HepG2 (cell line): ENCODE data around the gene GSPT1. TPM values are rescaled to one million over a fixed set of nuclear protein-coding genes. Genes with fewer than 3 reads are reported as not detected.
A peak's percentile ranks its signal among the peaks of the same experiment; 100 is the strongest.

Source experiments
- ATAC-seq: fragments of 200-7000 bp; cut with Tn5 transposase; 3 replicates; pipeline ENCODE4 v1.9.1; 2020; ENCODE audit warnings: mild to moderate bottlenecking, moderate library complexity
- BruUV-seq: library from RNA; stranded (reverse); fragments of 400-500 nt; replicated peaks from 2 replicates; lab custom pipeline; 2021; lab: Mats Ljungman, UMichigan
- CTCF ChIA-PET: fragments of 300-600 bp; formaldehyde crosslinking; extraction: SDS; loops from one replicate; lab custom pipeline; 2021; ENCODE audit warnings: low total read pairs, inconsistent platforms, low intra/inter-chr PET ratio; lab: Yijun Ruan, JAX
- POLR2A ChIA-PET: fragments of 350-600 bp; sonication (Branson Sonifier 250); formaldehyde crosslinking; loops from one replicate; lab custom pipeline; 2020; ENCODE audit warnings: antibody characterized with exemption, inconsistent platforms; lab: Yijun Ruan, JAX
- DNase-seq: peaks from one replicate; pipeline ENCODE4 v3.0.0-alpha.2; 2015; ENCODE audit warnings: low spot score
- FAIRE-seq: peaks from 3 replicates; lab custom pipeline; 2011; peaks lifted over from hg19 to GRCh38; lab: Jason Lieb, UNC
- H2AFZ ChIP-seq: one replicate; pipeline ENCODE4 v1.6.1; 2011; ENCODE audit warnings: low read length, inconsistent platforms
- H3K27ac ChIP-seq: fragments of 300-600 bp; 3 replicates; pipeline ENCODE4 v1.8.0; 2011; ENCODE audit warnings: mixed run types, mild to moderate bottlenecking, mixed read lengths, low read length, inconsistent platforms; ENCODE audit not compliant: insufficient read depth; ENCODE audit errors: extremely low read length
- H3K27me3 ChIP-seq, 2 experiments: fragments of 200-600 bp in 1 of 2; 2 replicates in 1 of 2; 3 replicates in 1 of 2; pipeline versions ENCODE4 v1.6.0 to v1.8.0; 2011; ENCODE audit warnings: low read length in 2 of 2, mild to moderate bottlenecking in 2 of 2, moderate library complexity in 2 of 2, inconsistent platforms in 1 of 2; ENCODE audit not compliant: insufficient read depth in 2 of 2, control insufficient read depth in 1 of 2
- H3K36me3 ChIP-seq, 2 experiments: fragments of 200-600 bp in 1 of 2; replicated peaks in 1 of 2; 2 replicates in 1 of 2; 3 replicates in 1 of 2; pipeline versions ENCODE4 v1.5.1 to v1.8.0; 2011; ENCODE audit warnings: low read length in 2 of 2, inconsistent platforms in 1 of 2; ENCODE audit not compliant: insufficient read depth in 2 of 2, control insufficient read depth in 1 of 2
- H3K4me1 ChIP-seq: 2 replicates; pipeline ENCODE4 v1.5.1; 2012; ENCODE audit warnings: low read length, inconsistent platforms; ENCODE audit not compliant: insufficient read depth
- H3K4me2 ChIP-seq: 2 replicates; pipeline ENCODE4 v1.6.0; 2011; ENCODE audit warnings: low read depth, low read length, inconsistent platforms
- H3K4me3 ChIP-seq, 3 experiments: fragments of 200-600 bp in 1 of 3; sonication (generic), shearing (Covaris generic) in 1 of 3; replicated peaks in 1 of 3; 2 replicates each; pipeline ENCODE4 v1.5.1; 2011 to 2016; ENCODE audit warnings: low read length in 3 of 3, inconsistent platforms in 2 of 3, low read depth in 2 of 3, mild to moderate bottlenecking in 2 of 3, control low read depth in 1 of 3, mixed read lengths in 1 of 3; ENCODE audit not compliant: insufficient read depth in 1 of 3
- H3K79me2 ChIP-seq: one replicate; pipeline ENCODE4 v1.6.1; 2011; ENCODE audit warnings: low read length, inconsistent platforms; ENCODE audit not compliant: insufficient read depth
- H3K9ac ChIP-seq: 2 replicates; pipeline ENCODE4 v1.6.0; 2011; ENCODE audit warnings: mild to moderate bottlenecking, low read depth, low read length, inconsistent platforms; ENCODE audit not compliant: insufficient read depth
- H3K9me3 ChIP-seq: 2 replicates; pipeline ENCODE4 v1.5.1; 2012; ENCODE audit warnings: mild to moderate bottlenecking, low read length
- H4K20me1 ChIP-seq: 2 replicates; pipeline ENCODE4 v1.6.0; 2011; ENCODE audit warnings: inconsistent platforms, mild to moderate bottlenecking, low read length, moderate library complexity; ENCODE audit not compliant: insufficient read depth
- ARID3A ChIP-seq: IDR thresholded peaks from 2 replicates; pipeline ENCODE4 v1.6.1; 2012; ENCODE audit warnings: low read depth, low read length, improper control_type of control experiment
- CBFB ChIP-seq: sonication (generic); formaldehyde crosslinking; IDR thresholded peaks from 2 replicates; pipeline ENCODE4 v1.4.0; 2020; ENCODE audit warnings: missing genetic modification reagents
- ELF4 ChIP-seq: sonication (generic); formaldehyde crosslinking; IDR thresholded peaks from 2 replicates; pipeline ENCODE4 v1.5.0; 2020; ENCODE audit warnings: missing genetic modification reagents, mild to moderate bottlenecking, moderate library complexity, borderline replicate concordance
- FOXP1 ChIP-seq, 2 experiments: fragments of 450-650 bp in 1 of 2; IDR thresholded peaks; 2 replicates each; pipeline ENCODE4 v1.6.1; 2017 to 2018; ENCODE audit warnings: antibody characterized with exemption in 1 of 2
- HNRNPL ChIP-seq: fragments of 200-400 bp; formaldehyde crosslinking; IDR thresholded peaks from 2 replicates; pipeline ENCODE4 v1.6.1; 2017; ENCODE audit warnings: mild to moderate bottlenecking, low read depth, low read length
- HNRNPUL1 ChIP-seq: fragments of 200-400 bp; formaldehyde crosslinking; IDR thresholded peaks from 2 replicates; pipeline ENCODE4 v1.6.1; 2017; ENCODE audit warnings: low read depth, mild to moderate bottlenecking, low read length, moderate library complexity
- HOXA7 ChIP-seq: sonication (generic); formaldehyde crosslinking; IDR thresholded peaks from 2 replicates; pipeline ENCODE4 v1.8.1; 2022; ENCODE audit warnings: mild to moderate bottlenecking, missing genetic modification reagents, moderate library complexity
- ISL2 ChIP-seq: sonication (generic); formaldehyde crosslinking; IDR thresholded peaks from 2 replicates; pipeline ENCODE4 v1.5.0; 2020; ENCODE audit warnings: missing genetic modification reagents
- PRDM10 ChIP-seq: sonication (generic); formaldehyde crosslinking; IDR thresholded peaks from 2 replicates; pipeline ENCODE4 v1.4.0; 2020; ENCODE audit warnings: low read depth, missing genetic modification reagents
- RBM22 ChIP-seq: fragments of 200-400 bp; formaldehyde crosslinking; optimal IDR thresholded peaks from 2 replicates; pipeline ENCODE3; 2017; ENCODE audit warnings: mild to moderate bottlenecking, low read length, moderate library complexity
- SNRNP70 ChIP-seq: fragments of 200-400 bp; formaldehyde crosslinking; IDR thresholded peaks from 2 replicates; pipeline ENCODE4 v1.6.1; 2017; ENCODE audit warnings: mild to moderate bottlenecking, low read depth, low read length, moderate library complexity
- SRF ChIP-seq: IDR thresholded peaks from 2 replicates; pipeline ENCODE4 v1.6.1; 2011; ENCODE audit warnings: mild to moderate bottlenecking, low read depth, low read length, moderate library complexity
- TAF15 ChIP-seq: fragments of 200-400 bp; formaldehyde crosslinking; IDR thresholded peaks from one replicate; pipeline ENCODE4 v1.6.1; 2018; ENCODE audit warnings: mild to moderate bottlenecking, low read depth, low read length; ENCODE audit not compliant: poor library complexity, severe bottlenecking
- ZEB1 ChIP-seq: IDR thresholded peaks from 2 replicates; pipeline ENCODE4 v1.6.1; 2012; ENCODE audit warnings: mild to moderate bottlenecking, low read depth, inconsistent platforms; ENCODE audit not compliant: insufficient replicate concordance
- ZNF296 ChIP-seq: sonication (generic); formaldehyde crosslinking; conservative IDR thresholded peaks from 2 replicates; pipeline ENCODE4 v1.5.0; 2020; ENCODE audit warnings: mild to moderate bottlenecking, missing genetic modification reagents
- WGBS: methylation state at CpG from one replicate; pipeline ENCODE4 v1.1.6; 2017; ENCODE audit warnings: low lambda C conversion rate; 5-methylcytosine and 5-hydroxymethylcytosine counted together
- in situ Hi-C: cut with HindIII; loops from 2 replicates; pipeline ENCODE4 v1.10.0; 2017; ENCODE audit warnings: low pct_unique_long_range_greater_than_20kb; ENCODE audit not compliant: extremely low pct_ligation_motif_present
- intact Hi-C: fragments of 100-400 bp; cut with micrococcal nuclease; formaldehyde crosslinking; loops from one replicate; pipeline ENCODE4 v1.10.0; 2022; ENCODE audit not compliant: unreplicated experiment
- polyA plus RNA-seq, 8 experiments: library from polyadenylated mRNA; depleted of rRNA in 3 of 8; stranded (reverse) in 7 of 8; unstranded in 1 of 8; fragments of >200 nt; fragmentation: Illumina TruSeq in 4 of 8; extraction: Trizol in 4 of 8; gene quantifications; 2 replicates each; pipeline versions ENCODE4 v1.2.1 to v1.2.3, GENCODE V29; 2011 to 2016; ENCODE audit warnings: low read depth in 4 of 8, missing spikeins in 1 of 8, mixed read lengths in 1 of 8; ENCODE audit not compliant: insufficient read depth in 1 of 8
- total RNA-seq, 5 experiments: library from RNA; depleted of rRNA; stranded (reverse); fragments of >200 nt; fragmentation: Illumina TruSeq; extraction: Trizol; gene quantifications; 2 replicates each; pipeline ENCODE4 v1.2.3, GENCODE V29; 2016; ENCODE audit warnings: low read depth in 1 of 5

GSPT1 gene
- total and polyA plus RNA-seq, 2 of the 13 experiments (the other 11 are each of a cell fraction or from before 2014, with no cell fraction given) = 120 to 316 TPM

GRCh38 chr16:11871193-11871592 lies 44.6 kb downstream of the GSPT1 start (continued):
- no peak for TF ChIP-seq PRDM10 (CRISPR knock-in tag)

- in situ Hi-C loops (no loop called here), intact Hi-C loops (no loop called here)
- POLR2A ChIA-PET = interaction anchor here (1.0 to 1.8 kb wide), 4 partner anchors 19 to 72 kb away, joined by 3 to 11 read pairs (median 5); partner anchors contain the start of genes GSPT1 and RSL1D1
- FAIRE-seq (no peak), ATAC-seq (no peak), DNase-seq (peak; percentile 31)
- Histone ChIP-seq H3K36me3 (peaks cover 14 to 46% of the 10 kb centered on the region in 2 experiments), H3K27me3 (no peaks in the 10 kb centered on the region), H3K79me2 (peaks cover 21% of the 10 kb centered on the region), H3K27ac (peak overlapping the region; percentile 36), H3K4me1 (peaks cover 65% of the 10 kb centered on the region), H2AFZ (no peak overlapping the region), H4K20me1 (peaks cover 31% of the 10 kb centered on the region), H3K4me2 (no peak overlapping the region; the same call in 1 of the 2 replicates), H3K4me3 (no peak overlapping the region), H3K9me3 (no peaks in the 10 kb centered on the region), H3K9ac (no peak overlapping the region)
- TF ChIP-seq ISL2 (no peak), HOXA7 (CRISPR knock-in tag) (no peak), ARID3A (0 out of 2 replicates have a peak, but pooled peaks have one; percentile 25), FOXP1 (IDR thresholded peaks at IDR 0.05) (no peak), FOXP1 (CRISPR knock-in tag; IDR thresholded peaks at IDR 0.05) (no peak), SNRNP70 (no peak), ZNF296 (CRISPR knock-in tag) (no peak), HNRNPUL1 (0 out of 2 replicates have a peak, but pooled peaks have one; percentile 0), TAF15 (no peak), HNRNPL (no peak), ELF4 (CRISPR knock-in tag) (no peak), CBFB (no peak), SRF (peak; percentile 25; the same call in 1 of the 2 replicates), ZEB1 (no peak), RBM22 (peak; percentile 80)
- CTCF ChIA-PET = no interaction called here
- no TSS peak for BruUV-seq
- 39% methylated on average over 3 of the region's 3 CpGs for WGBS
These were observed 45.4 kb downstream of the GSPT1 start for GRCh38 chr16:11870399-11870798.
